Activated T-helper 1 cell treated with Interleukin-2 at 50 U/mL for 16 hours (primary cell): ENCODE results near the gene SPAG5.

Source experiments
- DNase-seq: peaks from one replicate; pipeline ENCODE4 v3.0.0-alpha.2; 2020; ENCODE audit warnings: low read depth

The SPAG5 gene

GRCh38 chr17:28571361-28572122 lies 27.3 kb downstream of the SPAG5 start, which contains the start of gene PIGS:
TSS of gene PIGS (minus strand) at chr17:28571524. CDS start at chr17:28571496, 28 bp downstream.
- DNase-seq: peak; percentile 86

GRCh38 chr17:28570716-28571360 lies 28.0 kb downstream of the SPAG5 start:
- DNase-seq: peak; percentile 18

- DNase-seq: no peak
Observed at GRCh38 chr17:28569446-28569845, 29.4 kb downstream of the SPAG5 start.

GRCh38 chr17:28567604-28568003 lies 31.2 kb downstream of the SPAG5 start:
- no peak for DNase-seq

GRCh38 chr17:28563475-28563874 lies 35.4 kb downstream of the SPAG5 start:
- DNase-seq: no peak

GRCh38 chr17:28555022-28555421 lies 43.8 kb downstream of the SPAG5 start:
- DNase-seq: no peak

- no peak for DNase-seq
Observed at GRCh38 chr17:28554565-28554964, 44.3 kb downstream of the SPAG5 start.

- no peak for DNase-seq
Observed at GRCh38 chr17:28553000-28553505, 45.8 kb downstream of the SPAG5 start.

GRCh38 chr17:28552176-28552999 lies 46.4 kb downstream of the SPAG5 start, which contains the start of gene UNC119:
TSS of gene UNC119 (minus strand) at chr17:28552624. CDS start at chr17:28552557, 67 bp downstream.
- peak; percentile 74 for DNase-seq

- DNase-seq: no peak
Observed at GRCh38 chr17:28551421-28552175, 47.2 kb downstream of the SPAG5 start.

- no peak for DNase-seq
Observed at GRCh38 chr17:28550858-28551257, 48.0 kb downstream of the SPAG5 start.

GRCh38 chr17:28549236-28550132 lies 49.3 kb downstream of the SPAG5 start:
- DNase-seq: peak; percentile 42

- no peak for DNase-seq
Observed at GRCh38 chr17:28548417-28549130, 50.3 kb downstream of the SPAG5 start.

- peak; percentile 28 for DNase-seq
Observed at GRCh38 chr17:28547623-28548416, 51.0 kb downstream of the SPAG5 start.

GRCh38 chr17:28547096-28547622 lies 51.7 kb downstream of the SPAG5 start:
- DNase-seq: no peak

- DNase-seq: no peak
Observed at GRCh38 chr17:28545787-28546415, 52.9 kb downstream of the SPAG5 start.

- DNase-seq: no peak
Observed at GRCh38 chr17:28545141-28545503, 53.7 kb downstream of the SPAG5 start.

- no peak for DNase-seq
Observed at GRCh38 chr17:28544402-28545140, 54.3 kb downstream of the SPAG5 start.
